Inferior parietal cortex (tissue), 1 donor: ENCODE data around the gene TMEM139.
"Not testable (repeated sequence)": the region's sequence is repeated elsewhere in the genome, so short reads cannot be mapped to it uniquely, and the experiment has no call there.

Experiments used
- DNase-seq: peaks from one replicate; pipeline ENCODE4 v3.0.0-alpha.2; 2016; ENCODE audit errors: extremely low spot score

The TMEM139 gene

GRCh38 chr7:143289421-143289820 lies 4.7 kb downstream of the TMEM139 start:
- DNase-seq: no peak

GRCh38 chr7:143289888-143290287 lies 5.1 kb downstream of the TMEM139 start:
- not testable (repeated sequence) for DNase-seq

- DNase-seq: no peak
Observed at GRCh38 chr7:143290293-143290692, 5.5 kb downstream of the TMEM139 start.

GRCh38 chr7:143292876-143293275 lies 8.1 kb downstream of the TMEM139 start:
- DNase-seq: no peak

- no peak for DNase-seq
Observed at GRCh38 chr7:143295870-143296269, 11.1 kb downstream of the TMEM139 start.

- no peak for DNase-seq
Observed at GRCh38 chr7:143296686-143297085, 11.9 kb downstream of the TMEM139 start.

GRCh38 chr7:143299346-143299745 lies 14.6 kb downstream of the TMEM139 start:
- no peak for DNase-seq

- no peak for DNase-seq
Observed at GRCh38 chr7:143299840-143300239, 15.1 kb downstream of the TMEM139 start.

GRCh38 chr7:143300959-143301935 lies 16.5 kb downstream of the TMEM139 start:
- DNase-seq: no peak

GRCh38 chr7:143303733-143304132 lies 19.0 kb downstream of the TMEM139 start:
- no peak for DNase-seq

GRCh38 chr7:143304938-143305337 lies 20.2 kb downstream of the TMEM139 start:
- DNase-seq: no peak

- DNase-seq: peak; percentile 87
Observed at GRCh38 chr7:143305423-143306070, 20.8 kb downstream of the TMEM139 start.

- no peak for DNase-seq
Observed at GRCh38 chr7:143308632-143309031, 23.9 kb downstream of the TMEM139 start.

- no peak for DNase-seq
Observed at GRCh38 chr7:143314127-143314526, 29.4 kb downstream of the TMEM139 start.

GRCh38 chr7:143315776-143316175 lies 31.0 kb downstream of the TMEM139 start, which contains the start of gene CLCN1:
Gene CLCN1, plus strand, starts transcription at chr7:143316111. Its CDS starts 102 bp downstream, at chr7:143316213.
- DNase-seq: no peak

GRCh38 chr7:143316492-143316891 lies 31.7 kb downstream of the TMEM139 start:
- peak; percentile 29 for DNase-seq

GRCh38 chr7:143318661-143319060 lies 33.9 kb downstream of the TMEM139 start:
- no peak for DNase-seq

GRCh38 chr7:143320620-143321019 lies 35.9 kb downstream of the TMEM139 start:
- no peak for DNase-seq

- no peak for DNase-seq
Observed at GRCh38 chr7:143321242-143321641, 36.5 kb downstream of the TMEM139 start.

- no peak for DNase-seq
Observed at GRCh38 chr7:143321734-143322133, 37.0 kb downstream of the TMEM139 start.

- DNase-seq: no peak
Observed at GRCh38 chr7:143322760-143323633, 38.2 kb downstream of the TMEM139 start.

- DNase-seq: no peak
Observed at GRCh38 chr7:143323653-143324052, 38.9 kb downstream of the TMEM139 start.
